HEK293 (cell line): ENCODE results near the gene EIF2D.

ENCODE experiments used
- BCL6B ChIP-seq: fragments of 450-650 bp; formaldehyde crosslinking; IDR thresholded peaks from 2 replicates; pipeline ENCODE4 v1.5.1; 2017; ENCODE audit warnings: missing biosample characterization, missing genetic modification characterization
- EGR2 ChIP-seq: fragments of 450-650 bp; formaldehyde crosslinking; IDR thresholded peaks from 2 replicates; pipeline ENCODE4 v1.5.1; 2016; ENCODE audit warnings: low read depth, missing biosample characterization, missing genetic modification characterization
- HOXA7 ChIP-seq: sonication (generic); formaldehyde crosslinking; IDR thresholded peaks from 2 replicates; pipeline ENCODE4 v1.8.1; 2022; ENCODE audit warnings: missing genetic modification reagents, borderline replicate concordance
- HOXC10 ChIP-seq: sonication (generic); formaldehyde crosslinking; IDR thresholded peaks from 2 replicates; pipeline ENCODE4 v1.8.1; 2023; ENCODE audit warnings: mild to moderate bottlenecking, missing genetic modification reagents
- PRDM6 ChIP-seq: fragments of 450-650 bp; formaldehyde crosslinking; IDR thresholded peaks from 2 replicates; pipeline ENCODE4 v1.5.1; 2017; ENCODE audit warnings: missing biosample characterization, missing genetic modification characterization
- ZBTB1 ChIP-seq: fragments of 450-650 bp; formaldehyde crosslinking; IDR thresholded peaks from 2 replicates; pipeline ENCODE4 v1.5.1; 2016; ENCODE audit warnings: missing biosample characterization, missing genetic modification characterization
- ZNF10 ChIP-seq: fragments of 450-650 bp; formaldehyde crosslinking; IDR thresholded peaks from 2 replicates; pipeline ENCODE4 v1.5.1; 2017; ENCODE audit warnings: missing biosample characterization, missing genetic modification characterization
- ZNF138 ChIP-seq: fragments of 450-650 bp; formaldehyde crosslinking; IDR thresholded peaks from 2 replicates; pipeline ENCODE4 v1.5.1; 2016; ENCODE audit warnings: missing biosample characterization, missing genetic modification characterization, borderline replicate concordance
- ZNF175 ChIP-seq: fragments of 450-650 bp; formaldehyde crosslinking; IDR thresholded peaks from 2 replicates; pipeline ENCODE4 v1.5.1; 2016; ENCODE audit warnings: missing biosample characterization, missing genetic modification characterization
- ZNF18 ChIP-seq: fragments of 450-650 bp; formaldehyde crosslinking; IDR thresholded peaks from 2 replicates; pipeline ENCODE4 v1.5.1; 2016; ENCODE audit warnings: missing biosample characterization, missing genetic modification characterization
- ZNF221 ChIP-seq: fragments of 450-650 bp; formaldehyde crosslinking; IDR thresholded peaks from 2 replicates; pipeline ENCODE4 v1.5.1; 2017; ENCODE audit warnings: missing biosample characterization, missing genetic modification characterization, borderline replicate concordance
- ZNF350 ChIP-seq: fragments of 450-650 bp; formaldehyde crosslinking; IDR thresholded peaks from 2 replicates; pipeline ENCODE4 v1.5.0; 2017; ENCODE audit warnings: missing biosample characterization, mild to moderate bottlenecking, missing genetic modification characterization
- ZNF416 ChIP-seq: fragments of 450-650 bp; formaldehyde crosslinking; IDR thresholded peaks from 2 replicates; pipeline ENCODE4 v1.5.1; 2016; ENCODE audit warnings: missing biosample characterization, missing genetic modification characterization
- ZNF449 ChIP-seq: fragments of 450-650 bp; formaldehyde crosslinking; IDR thresholded peaks from 2 replicates; pipeline ENCODE4 v1.5.1; 2017; ENCODE audit warnings: missing biosample characterization, mild to moderate bottlenecking, missing genetic modification characterization, moderate library complexity
- ZNF529 ChIP-seq: fragments of 450-650 bp; formaldehyde crosslinking; IDR thresholded peaks from 2 replicates; pipeline ENCODE4 v1.5.1; 2017; ENCODE audit warnings: missing genetic modification characterization, missing biosample characterization; ENCODE audit not compliant: insufficient replicate concordance
- ZNF530 ChIP-seq: fragments of 450-650 bp; formaldehyde crosslinking; IDR thresholded peaks from 2 replicates; pipeline ENCODE4 v1.5.1; 2016; ENCODE audit warnings: low read depth, missing biosample characterization, missing genetic modification characterization
- ZNF585B ChIP-seq: fragments of 450-650 bp; formaldehyde crosslinking; IDR thresholded peaks from 2 replicates; pipeline ENCODE4 v1.5.1; 2016; ENCODE audit warnings: missing biosample characterization, missing genetic modification characterization
- ZNF600 ChIP-seq: fragments of 450-650 bp; formaldehyde crosslinking; IDR thresholded peaks from 2 replicates; pipeline ENCODE4 v1.5.1; 2016; ENCODE audit warnings: missing biosample characterization, missing genetic modification characterization
- ZNF629 ChIP-seq: fragments of 450-650 bp; formaldehyde crosslinking; IDR thresholded peaks from 2 replicates; pipeline ENCODE4 v1.5.1; 2017; ENCODE audit warnings: missing biosample characterization, missing genetic modification characterization
- ZNF792 ChIP-seq: fragments of 450-650 bp; formaldehyde crosslinking; IDR thresholded peaks from 2 replicates; pipeline ENCODE4 v1.5.1; 2016; ENCODE audit warnings: missing biosample characterization, missing genetic modification characterization
- ZNF843 ChIP-seq: fragments of 450-650 bp; formaldehyde crosslinking; IDR thresholded peaks from 2 replicates; pipeline ENCODE4 v1.5.1; 2016; ENCODE audit warnings: missing biosample characterization, missing genetic modification characterization
- TF ChIP-seq, protein P1 (sequence below): fragments of 450-650 bp; formaldehyde crosslinking; IDR thresholded peaks from 2 replicates; pipeline ENCODE4 v1.5.1; 2016; ENCODE audit warnings: missing biosample characterization, missing genetic modification characterization
- TF ChIP-seq, protein P2 (sequence below): fragments of 450-650 bp; formaldehyde crosslinking; IDR thresholded peaks from 2 replicates; pipeline ENCODE4 v1.5.1; 2016; ENCODE audit warnings: missing biosample characterization, missing genetic modification characterization
- TF ChIP-seq, protein P3 (sequence below): fragments of 450-650 bp; formaldehyde crosslinking; IDR thresholded peaks from 2 replicates; pipeline ENCODE4 v1.5.1; 2016; ENCODE audit warnings: missing biosample characterization, missing genetic modification characterization
- TF ChIP-seq, protein P4 (sequence below): fragments of 450-650 bp; formaldehyde crosslinking; IDR thresholded peaks from 2 replicates; pipeline ENCODE4 v1.5.1; 2016; ENCODE audit warnings: missing biosample characterization, missing genetic modification characterization

The EIF2D gene

DNA sequence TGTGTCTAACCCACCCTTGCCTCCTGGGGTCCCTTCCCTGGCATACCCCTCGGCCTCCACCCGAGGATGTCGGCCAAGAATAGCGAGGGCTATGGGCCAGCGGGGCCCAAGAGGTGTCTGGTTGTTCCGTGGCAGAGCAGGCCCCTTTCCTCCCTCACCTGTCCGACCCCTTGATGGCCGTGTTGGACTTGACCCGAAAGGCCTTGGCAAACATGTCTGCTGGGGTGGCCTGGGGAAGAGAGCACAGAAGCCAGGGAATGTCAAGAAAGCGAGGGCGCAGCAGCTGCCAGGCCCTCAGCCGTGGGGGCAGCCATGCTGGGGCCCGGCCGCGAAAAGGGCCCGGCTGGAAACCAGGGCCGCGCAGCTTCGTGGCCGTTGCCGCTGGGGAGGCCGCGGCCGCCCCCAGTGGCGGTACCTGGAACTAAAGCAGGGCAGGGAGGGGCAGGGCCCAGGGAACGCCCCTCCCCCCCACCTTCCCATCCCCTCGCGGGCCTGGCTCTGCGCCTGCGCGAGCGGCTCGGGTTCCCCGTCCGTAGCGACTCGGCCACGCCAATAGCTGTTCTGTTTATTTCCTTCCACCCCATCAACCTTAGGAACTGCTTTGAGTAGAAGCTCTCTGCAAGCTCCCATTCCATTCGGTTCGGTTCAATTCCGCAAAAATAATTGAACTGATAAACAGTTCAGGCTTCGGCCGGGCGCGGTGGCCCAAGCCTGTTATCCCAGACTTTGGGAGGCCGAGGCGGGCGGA, at the start of gene EIF2D (continued):
- TF ChIP-seq, protein P1, sequence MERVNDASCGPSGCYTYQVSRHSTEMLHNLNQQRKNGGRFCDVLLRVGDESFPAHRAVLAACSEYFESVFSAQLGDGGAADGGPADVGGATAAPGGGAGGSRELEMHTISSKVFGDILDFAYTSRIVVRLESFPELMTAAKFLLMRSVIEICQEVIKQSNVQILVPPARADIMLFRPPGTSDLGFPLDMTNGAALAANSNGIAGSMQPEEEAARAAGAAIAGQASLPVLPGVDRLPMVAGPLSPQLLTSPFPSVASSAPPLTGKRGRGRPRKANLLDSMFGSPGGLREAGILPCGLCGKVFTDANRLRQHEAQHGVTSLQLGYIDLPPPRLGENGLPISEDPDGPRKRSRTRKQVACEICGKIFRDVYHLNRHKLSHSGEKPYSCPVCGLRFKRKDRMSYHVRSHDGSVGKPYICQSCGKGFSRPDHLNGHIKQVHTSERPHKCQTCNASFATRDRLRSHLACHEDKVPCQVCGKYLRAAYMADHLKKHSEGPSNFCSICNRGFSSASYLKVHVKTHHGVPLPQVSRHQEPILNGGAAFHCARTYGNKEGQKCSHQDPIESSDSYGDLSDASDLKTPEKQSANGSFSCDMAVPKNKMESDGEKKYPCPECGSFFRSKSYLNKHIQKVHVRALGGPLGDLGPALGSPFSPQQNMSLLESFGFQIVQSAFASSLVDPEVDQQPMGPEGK: peak; percentile 100
- peak; percentile 49 for TF ChIP-seq ZNF529 (tag by site-specific recombination)
- TF ChIP-seq, protein P2, sequence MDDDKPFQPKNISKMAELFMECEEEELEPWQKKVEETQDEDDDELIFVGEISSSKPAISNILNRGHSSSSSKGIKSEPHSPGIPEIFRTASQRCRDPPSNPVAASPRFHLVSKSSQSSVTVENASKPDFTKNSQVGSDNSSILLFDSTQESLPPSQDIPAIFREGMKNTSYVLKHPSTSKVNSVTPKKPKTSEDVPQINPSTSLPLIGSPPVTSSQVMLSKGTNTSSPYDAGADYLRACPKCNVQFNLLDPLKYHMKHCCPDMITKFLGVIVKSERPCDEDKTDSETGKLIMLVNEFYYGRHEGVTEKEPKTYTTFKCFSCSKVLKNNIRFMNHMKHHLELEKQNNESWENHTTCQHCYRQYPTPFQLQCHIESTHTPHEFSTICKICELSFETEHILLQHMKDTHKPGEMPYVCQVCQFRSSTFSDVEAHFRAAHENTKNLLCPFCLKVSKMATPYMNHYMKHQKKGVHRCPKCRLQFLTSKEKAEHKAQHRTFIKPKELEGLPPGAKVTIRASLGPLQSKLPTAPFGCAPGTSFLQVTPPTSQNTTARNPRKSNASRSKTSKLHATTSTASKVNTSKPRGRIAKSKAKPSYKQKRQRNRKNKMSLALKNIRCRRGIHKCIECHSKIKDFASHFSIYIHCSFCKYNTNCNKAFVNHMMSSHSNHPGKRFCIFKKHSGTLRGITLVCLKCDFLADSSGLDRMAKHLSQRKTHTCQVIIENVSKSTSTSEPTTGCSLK: no peak
- peak; percentile 35; the same call in 1 of the 2 replicates for TF ChIP-seq BCL6B (tag by site-specific recombination)
- TF ChIP-seq ZNF843: peak; percentile 83
- TF ChIP-seq HOXA7 (CRISPR knock-in tag): no peak
- TF ChIP-seq ZNF18 (tag by site-specific recombination): peak; percentile 56; the same call in 1 of the 2 replicates
- no peak for TF ChIP-seq ZNF221 (tag by site-specific recombination)
- peak; percentile 57; the same call in 1 of the 2 replicates for TF ChIP-seq ZNF10 (tag by site-specific recombination)
- TF ChIP-seq ZNF629 (tag by site-specific recombination): peak; percentile 91
- no peak for TF ChIP-seq EGR2 (tag by site-specific recombination)
- TF ChIP-seq, protein P3, sequence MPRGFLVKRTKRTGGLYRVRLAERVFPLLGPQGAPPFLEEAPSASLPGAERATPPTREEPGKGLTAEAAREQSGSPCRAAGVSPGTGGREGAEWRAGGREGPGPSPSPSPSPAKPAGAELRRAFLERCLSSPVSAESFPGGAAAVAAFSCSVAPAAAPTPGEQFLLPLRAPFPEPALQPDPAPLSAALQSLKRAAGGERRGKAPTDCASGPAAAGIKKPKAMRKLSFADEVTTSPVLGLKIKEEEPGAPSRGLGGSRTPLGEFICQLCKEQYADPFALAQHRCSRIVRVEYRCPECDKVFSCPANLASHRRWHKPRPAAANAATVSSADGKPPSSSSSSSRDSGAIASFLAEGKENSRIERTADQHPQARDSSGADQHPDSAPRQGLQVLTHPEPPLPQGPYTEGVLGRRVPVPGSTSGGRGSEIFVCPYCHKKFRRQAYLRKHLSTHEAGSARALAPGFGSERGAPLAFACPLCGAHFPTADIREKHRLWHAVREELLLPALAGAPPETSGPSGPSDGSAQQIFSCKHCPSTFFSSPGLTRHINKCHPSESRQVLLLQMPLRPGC: peak; percentile 90
- TF ChIP-seq ZNF138 (tag by site-specific recombination): 0 out of 2 replicates have a peak, but pooled peaks have one; percentile 11
- no peak for TF ChIP-seq ZNF530 (tag by site-specific recombination)
- TF ChIP-seq, protein P4, sequence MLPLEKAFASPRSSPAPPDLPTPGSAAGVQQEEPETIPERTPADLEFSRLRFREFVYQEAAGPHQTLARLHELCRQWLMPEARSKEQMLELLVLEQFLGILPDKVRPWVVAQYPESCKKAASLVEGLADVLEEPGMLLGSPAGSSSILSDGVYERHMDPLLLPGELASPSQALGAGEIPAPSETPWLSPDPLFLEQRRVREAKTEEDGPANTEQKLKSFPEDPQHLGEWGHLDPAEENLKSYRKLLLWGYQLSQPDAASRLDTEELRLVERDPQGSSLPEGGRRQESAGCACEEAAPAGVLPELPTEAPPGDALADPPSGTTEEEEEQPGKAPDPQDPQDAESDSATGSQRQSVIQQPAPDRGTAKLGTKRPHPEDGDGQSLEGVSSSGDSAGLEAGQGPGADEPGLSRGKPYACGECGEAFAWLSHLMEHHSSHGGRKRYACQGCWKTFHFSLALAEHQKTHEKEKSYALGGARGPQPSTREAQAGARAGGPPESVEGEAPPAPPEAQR (tag by site-specific recombination): peak; percentile 96
- TF ChIP-seq ZNF792 (tag by site-specific recombination): peak; percentile 81
- TF ChIP-seq ZNF350 (tag by site-specific recombination): no peak
- no peak for TF ChIP-seq ZNF175 (tag by site-specific recombination)
- TF ChIP-seq HOXC10 (CRISPR knock-in tag): no peak
- TF ChIP-seq ZNF600 (tag by site-specific recombination): peak; percentile 89
- TF ChIP-seq PRDM6: no peak
- 0 out of 2 replicates have a peak, but pooled peaks have one; percentile 28 for TF ChIP-seq ZNF585B (tag by site-specific recombination)
- TF ChIP-seq ZNF449: peak; percentile 72
- TF ChIP-seq ZNF416: no peak
- peak; percentile 98 for TF ChIP-seq ZBTB1 (tag by site-specific recombination)
